Neuronal stem cell (in vitro differentiated cells): ENCODE measurements around the gene SNAPC1.

Experiments
- DNase-seq: peaks from one replicate; pipeline ENCODE4 v3.0.0-alpha.2; 2013; ENCODE audit warnings: low spot score
- H2AFZ ChIP-seq: one replicate; pipeline ENCODE4 v1.6.1; 2013; ENCODE audit warnings: mild to moderate bottlenecking, low read length, inconsistent platforms
- H2AK5ac ChIP-seq: 2 replicates; pipeline ENCODE4 v1.6.1; 2013; ENCODE audit warnings: low read depth, mild to moderate bottlenecking, inconsistent platforms, low read length, moderate library complexity, mixed read lengths
- H2BK120ac ChIP-seq: 2 replicates; pipeline ENCODE4 v1.6.1; 2013; ENCODE audit warnings: low read depth, mild to moderate bottlenecking, inconsistent platforms, low read length, moderate library complexity, mixed read lengths
- H2BK12ac ChIP-seq: one replicate; pipeline ENCODE4 v1.6.1; 2013; ENCODE audit warnings: low read length, inconsistent platforms
- H2BK15ac ChIP-seq: 2 replicates; pipeline ENCODE4 v1.6.1; 2013; ENCODE audit warnings: mild to moderate bottlenecking, low read length, inconsistent platforms, mixed read lengths
- H2BK5ac ChIP-seq: one replicate; pipeline ENCODE4 v1.6.1; 2013; ENCODE audit warnings: inconsistent platforms, mild to moderate bottlenecking, low read length, moderate library complexity
- H3K14ac ChIP-seq: one replicate; pipeline ENCODE4 v1.6.1; 2013; ENCODE audit warnings: low read length, inconsistent platforms
- H3K18ac ChIP-seq: 2 replicates; pipeline ENCODE4 v1.6.1; 2013; ENCODE audit warnings: low read length, inconsistent platforms
- H3K23ac ChIP-seq: 2 replicates; pipeline ENCODE4 v1.6.1; 2013; ENCODE audit warnings: low read depth, mild to moderate bottlenecking, mixed read lengths, low read length, inconsistent platforms; ENCODE audit not compliant: poor library complexity
- H3K27ac ChIP-seq: replicated peaks from 3 replicates; pipeline ENCODE4 v1.5.1; 2013; ENCODE audit warnings: low read length, inconsistent platforms
- H3K27me3 ChIP-seq, 3 experiments: 2 replicates each; pipeline ENCODE4 v1.6.1; 2013; ENCODE audit warnings: low read length in 3 of 3, mild to moderate bottlenecking in 2 of 3, inconsistent platforms in 1 of 3, low read depth in 1 of 3, mixed read lengths in 1 of 3, moderate library complexity in 1 of 3; ENCODE audit not compliant: control insufficient read depth in 3 of 3, insufficient read depth in 3 of 3
- H3K36me3 ChIP-seq, 2 donors: replicated peaks in 1 of 2; 2 replicates each; pipeline ENCODE4 v1.6.1; 2013; ENCODE audit warnings: low read length in 2 of 2; ENCODE audit not compliant: control insufficient read depth in 2 of 2, insufficient read depth in 2 of 2
- H3K4ac ChIP-seq: 2 replicates; pipeline ENCODE4 v1.6.1; 2013; ENCODE audit warnings: inconsistent platforms, mild to moderate bottlenecking, low read length, moderate library complexity
- H3K4me1 ChIP-seq, 2 donors: 1 replicate in 1 of 2; 2 replicates in 1 of 2; pipeline ENCODE4 v1.6.1; 2013; ENCODE audit warnings: low read length in 2 of 2, low read depth in 1 of 2; ENCODE audit not compliant: control insufficient read depth in 2 of 2, insufficient read depth in 1 of 2
- H3K4me2 ChIP-seq: one replicate; pipeline ENCODE4 v1.6.1; 2013; ENCODE audit warnings: mild to moderate bottlenecking, low read length, inconsistent platforms; ENCODE audit not compliant: insufficient read depth, poor library complexity, severe bottlenecking
- H3K4me3 ChIP-seq, 2 donors: 2 replicates each; pipeline ENCODE4 v1.5.1; 2013; ENCODE audit warnings: low read length in 2 of 2, mild to moderate bottlenecking in 2 of 2, inconsistent platforms in 1 of 2, moderate library complexity in 1 of 2
- H3K79me1 ChIP-seq: one replicate; pipeline ENCODE4 v1.6.1; 2013; ENCODE audit warnings: low read depth, mild to moderate bottlenecking, inconsistent platforms, low read length, moderate library complexity
- H3K9ac ChIP-seq: one replicate; pipeline ENCODE4 v1.6.1; 2013; ENCODE audit warnings: mild to moderate bottlenecking, low read depth, low read length, inconsistent platforms; ENCODE audit not compliant: poor library complexity
- H3K9me3 ChIP-seq, 2 donors: replicated peaks in 1 of 2; 2 replicates each; pipeline versions ENCODE3 to v1.6.1; 2013; ENCODE audit warnings: low read length in 2 of 2, mild to moderate bottlenecking in 2 of 2, inconsistent platforms in 1 of 2, low read depth in 1 of 2, mixed read lengths in 1 of 2, moderate library complexity in 1 of 2; ENCODE audit not compliant: control insufficient read depth in 2 of 2, insufficient read depth in 1 of 2
- H4K8ac ChIP-seq: one replicate; pipeline ENCODE4 v1.6.1; 2013; ENCODE audit warnings: low read depth, mild to moderate bottlenecking, inconsistent platforms, low read length, moderate library complexity
- H4K91ac ChIP-seq: one replicate; pipeline ENCODE4 v1.6.1; 2013; ENCODE audit warnings: low read length, low read depth, mild to moderate bottlenecking, inconsistent platforms; ENCODE audit not compliant: poor library complexity
- WGBS, 2 donors: extraction: QIAGEN DNeasy Blood & Tissue Kit; methylation state at CpG; one replicate each; pipeline ENCODE4 v1.1.7; 2013; ENCODE audit warnings: missing lambda C conversion rate in 2 of 2, mixed read lengths in 1 of 2; ENCODE audit not compliant: insufficient read length in 2 of 2, insufficient replicate concordance in 1 of 2; ENCODE audit errors: extremely low coverage in 2 of 2; 5-methylcytosine and 5-hydroxymethylcytosine counted together

The SNAPC1 gene

DNA sequence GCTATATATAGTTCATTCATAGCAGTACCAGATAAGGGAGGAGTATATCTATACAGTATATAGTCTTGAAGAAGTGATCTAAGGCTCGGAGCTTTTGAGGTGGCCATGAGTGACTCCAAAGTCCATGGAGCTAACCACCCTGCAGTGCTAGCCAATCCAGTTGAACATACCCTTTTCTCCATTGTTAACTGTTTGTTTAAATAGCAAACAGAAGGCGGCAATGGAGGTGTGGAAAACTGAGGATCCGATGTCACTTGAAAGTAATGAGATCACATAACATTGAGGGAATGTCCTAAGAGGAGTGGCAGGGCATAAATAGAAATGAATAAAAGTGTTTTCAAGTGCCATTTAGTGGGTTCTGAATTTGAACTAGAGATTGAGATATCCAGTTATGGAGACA lies 12.4 kb upstream of the SNAPC1 start:
- Histone ChIP-seq H2BK12ac (no peak overlapping the region), H2BK120ac (no peak overlapping the region), H2AFZ (no peak overlapping the region), H3K79me1 (peaks cover 3% of the 10 kb centered on the region), H4K8ac (no peak overlapping the region), H3K4me2 (no peak overlapping the region), H2BK15ac (no peak overlapping the region), H3K27me3 (no peaks in the 10 kb centered on the region), H2BK5ac (no peak overlapping the region), H3K27ac (no peak overlapping the region), H3K9me3 (no peaks in the 10 kb centered on the region), H3K4ac (no peak overlapping the region), H3K36me3 (peaks cover 6 to 72% of the 10 kb centered on the region in 2 donors), H3K4me1 (no peaks in the 10 kb centered on the region), H4K91ac (no peak overlapping the region), H3K4me3 (no peak overlapping the region), H3K9ac (no peak overlapping the region), H3K14ac (no peak overlapping the region), H3K18ac (no peak overlapping the region), H2AK5ac (no peak overlapping the region), H3K23ac (no peak overlapping the region)
- DNase-seq: no peak
- WGBS, 2 donors: no CpG with 5 or more reads among the region's 3 CpGs

DNA sequence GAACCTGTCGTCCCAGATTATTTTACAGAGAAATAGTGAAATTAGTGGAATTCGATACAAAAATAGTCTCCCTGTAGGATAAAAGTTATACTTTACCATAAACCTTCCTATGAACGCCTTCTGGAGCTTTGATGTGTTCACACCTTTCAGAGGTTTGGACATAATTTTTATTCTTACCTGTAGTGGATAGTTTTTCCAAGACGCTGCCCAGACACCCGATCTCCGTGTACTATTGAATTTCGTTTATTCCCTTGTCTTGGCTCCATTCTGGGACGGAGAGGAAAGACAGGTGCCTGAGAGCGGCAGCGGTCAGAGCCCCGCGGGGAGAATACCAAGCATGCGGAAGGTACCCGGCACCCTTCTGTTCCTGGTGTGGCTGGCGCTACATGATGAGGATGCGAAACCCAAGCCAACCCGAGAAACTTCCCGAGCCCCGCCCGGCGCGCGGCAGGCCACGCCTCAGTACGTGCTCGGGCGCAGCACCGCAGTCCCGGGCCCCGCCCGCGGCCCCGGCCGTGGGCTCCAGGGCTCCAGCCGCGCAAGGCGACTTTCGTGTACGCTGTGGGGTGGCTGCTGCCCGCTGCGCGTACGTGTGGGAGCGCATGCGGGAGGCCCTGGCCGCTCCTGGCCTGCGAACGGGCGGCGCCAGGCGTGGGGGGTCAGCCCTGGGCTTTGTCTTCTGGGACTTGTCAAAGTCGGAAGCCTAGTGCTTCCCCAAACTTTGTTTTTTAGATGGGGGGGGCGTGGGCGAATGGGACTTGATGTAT lies 11.3 kb upstream of the SNAPC1 start:
- Histone ChIP-seq H3K18ac (peak overlapping the region; percentile 97), H3K36me3 (peaks cover 4 to 62% of the 10 kb centered on the region in 2 donors), H2BK15ac (peak overlapping the region; percentile 85), H3K27ac (no peak overlapping the region), H3K4ac (no peak overlapping the region), H2BK12ac (no peak overlapping the region), H3K4me1 (no peaks in the 10 kb centered on the region), H3K9me3 (no peaks in the 10 kb centered on the region), H4K8ac (no peak overlapping the region), H2BK5ac (no peak overlapping the region), H3K4me3 (peak overlapping the region in 1 of 2 donors; percentile 86), H3K9ac (peak overlapping the region; percentile 84), H2AK5ac (no peak overlapping the region), H2BK120ac (no peak overlapping the region), H3K27me3 (no peaks in the 10 kb centered on the region), H2AFZ (no peak overlapping the region), H3K4me2 (peak overlapping the region; percentile 86), H3K79me1 (peaks cover 3% of the 10 kb centered on the region), H3K14ac (no peak overlapping the region), H3K23ac (peak overlapping the region; percentile 98), H4K91ac (peak overlapping the region; percentile 72)
- DNase-seq: peak; percentile 57
- no CpG with 5 or more reads among the region's 54 CpGs for WGBS, 2 donors

DNA sequence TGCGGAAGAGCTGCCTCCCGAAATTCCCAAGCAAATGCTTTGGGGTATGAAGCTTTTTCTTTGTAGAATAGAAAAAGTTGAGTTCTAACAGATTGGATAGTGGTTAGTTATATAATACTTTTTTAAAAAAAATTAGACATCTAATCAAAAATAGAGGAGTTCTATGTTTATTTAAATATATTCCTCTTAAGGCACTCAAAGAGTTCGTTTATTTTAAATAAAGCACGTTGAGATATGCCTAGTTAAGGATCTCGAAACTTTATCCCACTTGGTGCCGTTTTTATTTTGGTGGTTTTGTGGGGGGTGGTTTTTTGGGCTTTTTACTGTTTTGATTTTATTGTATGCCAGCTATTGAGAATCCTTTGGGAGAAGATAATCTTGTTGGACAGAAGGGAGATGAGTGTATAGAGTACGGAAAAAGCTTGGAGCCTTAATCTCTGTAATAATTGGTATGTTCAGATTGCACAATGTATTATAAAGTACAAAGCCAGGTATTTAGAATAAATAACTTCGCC lies 10.7 kb upstream of the SNAPC1 start:
- no peak overlapping the region for H3K4me3 ChIP-seq
- H3K79me1 ChIP-seq: peaks cover 3% of the 10 kb centered on the region
- H3K18ac ChIP-seq: no peak overlapping the region
- peaks cover 2 to 56% of the 10 kb centered on the region in 2 donors for H3K36me3 ChIP-seq
- H2AK5ac ChIP-seq: no peak overlapping the region
- peak overlapping the region; percentile 98 for H3K23ac ChIP-seq
- H3K27me3 ChIP-seq: no peaks in the 10 kb centered on the region
- no peak overlapping the region for H2BK12ac ChIP-seq
- H2AFZ ChIP-seq: no peak overlapping the region
- no peak overlapping the region for H3K14ac ChIP-seq
- no peak overlapping the region for H3K4ac ChIP-seq
- H2BK15ac ChIP-seq: no peak overlapping the region
- no peak overlapping the region for H2BK5ac ChIP-seq
- H2BK120ac ChIP-seq: no peak overlapping the region
- peaks cover 0 to 2% of the 10 kb centered on the region in 2 donors for H3K9me3 ChIP-seq
- no peak overlapping the region for H3K27ac ChIP-seq
- no peak overlapping the region for H4K8ac ChIP-seq
- H4K91ac ChIP-seq: no peak overlapping the region
- H3K4me2 ChIP-seq: peak overlapping the region; percentile 86
- no peaks in the 10 kb centered on the region for H3K4me1 ChIP-seq
- WGBS, 2 donors: no CpG with 5 or more reads among the region's 8 CpGs
- H3K9ac ChIP-seq: no peak overlapping the region
- no peak for DNase-seq

DNA sequence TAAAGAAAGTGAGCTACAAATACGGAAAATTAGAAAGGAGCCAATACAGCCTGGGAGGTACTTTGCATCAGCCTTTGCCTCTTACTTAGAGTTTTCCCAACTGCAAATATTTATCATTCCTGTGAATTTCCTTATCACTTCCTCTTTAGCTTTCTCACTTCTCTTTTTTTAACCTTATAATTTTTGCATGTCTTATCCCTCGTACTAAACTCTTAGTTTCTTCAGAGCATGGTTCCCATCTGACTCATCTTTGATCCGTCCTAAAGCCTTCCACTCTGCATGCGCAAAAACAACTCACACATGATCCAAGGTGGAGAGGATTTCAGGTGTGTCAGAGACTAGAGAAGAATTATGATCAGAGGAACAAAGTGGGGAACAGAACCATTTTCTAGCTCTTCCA lies 9.6 kb upstream of the SNAPC1 start:
- Histone ChIP-seq H3K79me1 (peaks cover 3% of the 10 kb centered on the region), H2BK120ac (no peak overlapping the region), H2BK5ac (no peak overlapping the region), H3K4me3 (no peak overlapping the region), H4K8ac (no peak overlapping the region), H3K4me2 (no peak overlapping the region), H2BK12ac (no peak overlapping the region), H3K36me3 (peaks cover 0 to 46% of the 10 kb centered on the region in 2 donors), H3K27me3 (no peaks in the 10 kb centered on the region), H3K27ac (no peak overlapping the region), H3K4ac (no peak overlapping the region), H4K91ac (no peak overlapping the region), H2BK15ac (no peak overlapping the region), H3K14ac (no peak overlapping the region), H3K4me1 (no peaks in the 10 kb centered on the region), H2AFZ (no peak overlapping the region), H3K18ac (no peak overlapping the region), H3K9ac (no peak overlapping the region), H2AK5ac (no peak overlapping the region), H3K9me3 (peaks cover 0 to 2% of the 10 kb centered on the region in 2 donors), H3K23ac (no peak overlapping the region)
- no peak for DNase-seq
- WGBS, 2 donors: no CpG with 5 or more reads among the region's 4 CpGs
